ENCODE results near the gene USH2A. TPM values are rescaled to one million over a fixed set of nuclear protein-coding genes. Genes with fewer than 3 reads are reported as not detected.

The USH2A gene
- total RNA-seq, 1 donor from 2014 or later = not detected

DNA sequence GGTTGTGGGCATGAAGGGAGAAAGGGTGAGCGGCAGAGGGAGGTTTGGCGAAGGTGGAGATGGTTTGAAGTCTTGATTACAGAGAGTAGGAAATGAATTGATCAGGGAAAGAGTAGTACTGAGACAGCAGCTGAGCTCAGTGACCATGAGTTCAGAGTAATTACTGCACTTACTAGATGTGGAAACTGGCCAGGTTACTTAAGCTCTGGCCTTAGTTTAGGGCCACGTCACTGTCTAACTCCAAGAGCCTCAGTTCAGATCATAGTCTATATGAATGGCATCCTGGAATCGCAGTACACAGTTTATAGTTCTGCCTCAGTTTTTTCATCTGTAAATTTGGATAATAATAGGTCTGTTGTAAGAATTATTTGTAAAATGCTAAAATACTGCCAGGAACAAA lies 778.1 kb downstream of the USH2A start:
- TF ChIP-seq, protein P1, sequence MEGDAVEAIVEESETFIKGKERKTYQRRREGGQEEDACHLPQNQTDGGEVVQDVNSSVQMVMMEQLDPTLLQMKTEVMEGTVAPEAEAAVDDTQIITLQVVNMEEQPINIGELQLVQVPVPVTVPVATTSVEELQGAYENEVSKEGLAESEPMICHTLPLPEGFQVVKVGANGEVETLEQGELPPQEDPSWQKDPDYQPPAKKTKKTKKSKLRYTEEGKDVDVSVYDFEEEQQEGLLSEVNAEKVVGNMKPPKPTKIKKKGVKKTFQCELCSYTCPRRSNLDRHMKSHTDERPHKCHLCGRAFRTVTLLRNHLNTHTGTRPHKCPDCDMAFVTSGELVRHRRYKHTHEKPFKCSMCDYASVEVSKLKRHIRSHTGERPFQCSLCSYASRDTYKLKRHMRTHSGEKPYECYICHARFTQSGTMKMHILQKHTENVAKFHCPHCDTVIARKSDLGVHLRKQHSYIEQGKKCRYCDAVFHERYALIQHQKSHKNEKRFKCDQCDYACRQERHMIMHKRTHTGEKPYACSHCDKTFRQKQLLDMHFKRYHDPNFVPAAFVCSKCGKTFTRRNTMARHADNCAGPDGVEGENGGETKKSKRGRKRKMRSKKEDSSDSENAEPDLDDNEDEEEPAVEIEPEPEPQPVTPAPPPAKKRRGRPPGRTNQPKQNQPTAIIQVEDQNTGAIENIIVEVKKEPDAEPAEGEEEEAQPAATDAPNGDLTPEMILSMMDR (IDR thresholded peaks at IDR 0.05; ENCODE audit: insufficient read depth, low read length, poor library complexity, severe bottlenecking) = no peak

DNA sequence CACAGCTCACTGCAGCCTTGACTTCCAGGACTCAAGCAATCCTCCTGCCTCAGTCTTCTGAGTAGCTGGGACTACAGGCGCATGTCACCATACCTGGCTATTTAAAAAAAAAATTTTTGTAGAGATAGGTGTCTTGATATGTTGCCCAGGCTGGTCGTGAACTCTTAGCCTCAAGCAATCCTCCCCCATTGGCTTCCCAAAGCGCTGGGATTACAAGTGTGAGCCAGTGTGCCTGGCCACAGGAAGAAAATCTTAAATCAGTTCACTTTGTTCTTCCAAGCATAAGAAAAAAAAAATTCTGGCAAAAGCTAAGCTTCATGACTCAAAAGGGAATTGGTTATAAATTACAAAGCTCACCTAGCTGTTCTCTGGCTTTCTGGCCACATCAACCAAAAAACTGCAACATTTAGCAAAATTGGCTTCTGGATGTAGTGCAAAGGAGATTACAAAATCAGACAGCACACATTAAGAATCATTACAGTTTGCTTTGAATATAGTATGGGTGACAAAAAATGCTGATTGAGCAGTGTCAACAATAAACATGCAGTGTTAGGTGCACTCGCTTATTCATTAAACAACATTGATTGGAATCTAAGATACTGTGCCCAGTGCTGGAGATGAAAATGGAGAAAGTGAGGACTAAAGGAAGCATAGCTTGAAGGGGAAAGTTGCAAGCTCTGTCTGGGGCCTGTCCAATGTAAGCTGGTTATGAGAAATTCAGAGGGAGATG lies 779.5 kb downstream of the USH2A start:
- no peak for DNase-seq (ENCODE audit: low read depth)
- no peak overlapping the region for H3K4me3 ChIP-seq (ENCODE audit: low read depth, low read length)
- TF ChIP-seq, protein P1 (IDR thresholded peaks at IDR 0.05; ENCODE audit: insufficient read depth, low read length, poor library complexity, severe bottlenecking) = no peak
- no peaks in the 10 kb centered on the region for H3K36me3 ChIP-seq (ENCODE audit: control insufficient read depth, insufficient read depth, low read length)
- H3K27me3 ChIP-seq (ENCODE audit: control insufficient read depth, insufficient read depth, low read length) = no peaks in the 10 kb centered on the region

More for the DNA sequence above, 778.1 kb downstream of the USH2A start:
- Histone ChIP-seq H3K36me3 (ENCODE audit: control insufficient read depth, insufficient read depth, low read length) (no peaks in the 10 kb centered on the region), H3K4me3 (ENCODE audit: low read depth, low read length) (no peak overlapping the region), H3K27me3 (ENCODE audit: control insufficient read depth, insufficient read depth, low read length) (no peaks in the 10 kb centered on the region)
- no peak for DNase-seq (ENCODE audit: low read depth)

GRCh38 chr1:215640429-215641148 lies 782.7 kb downstream of the USH2A start:
- Histone ChIP-seq H3K27me3 (ENCODE audit: control insufficient read depth, insufficient read depth, low read length) (no peaks in the 10 kb centered on the region), H3K36me3 (ENCODE audit: control insufficient read depth, insufficient read depth, low read length) (no peaks in the 10 kb centered on the region), H3K4me3 (ENCODE audit: low read depth, low read length) (no peak overlapping the region)
- TF ChIP-seq, protein P1 (IDR thresholded peaks at IDR 0.05; ENCODE audit: insufficient read depth, low read length, poor library complexity, severe bottlenecking) = no peak
- no peak for DNase-seq (ENCODE audit: low read depth)

DNA sequence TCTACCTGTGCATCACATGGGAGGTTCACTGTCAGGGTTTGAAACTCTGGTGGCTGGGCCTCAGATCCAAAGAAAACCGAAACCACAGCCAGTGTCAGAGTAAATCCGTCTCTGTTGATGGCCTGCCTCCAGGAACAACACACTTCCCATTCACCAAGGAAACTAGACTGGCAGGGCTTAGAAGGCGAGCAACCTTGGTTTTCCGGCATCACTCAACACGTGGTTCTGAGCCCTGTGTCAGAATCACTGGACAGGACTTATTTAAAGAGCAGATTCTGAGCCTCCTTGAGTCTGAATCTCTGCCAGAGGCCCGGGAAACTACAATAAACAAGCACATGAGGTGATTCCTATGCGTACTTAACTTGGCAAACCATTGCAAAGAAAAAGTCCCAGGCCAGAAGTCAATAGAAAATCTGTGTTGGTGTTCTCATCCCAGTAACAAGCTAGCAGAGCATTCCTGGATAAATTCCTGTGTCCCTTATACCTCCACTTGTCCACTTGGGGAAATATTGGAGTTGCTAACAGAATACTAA lies 786.1 kb downstream of the USH2A start:
- no peak overlapping the region for H3K4me3 ChIP-seq (ENCODE audit: low read depth, low read length)
- no peaks in the 10 kb centered on the region for H3K36me3 ChIP-seq (ENCODE audit: control insufficient read depth, insufficient read depth, low read length)
- no peak for DNase-seq (ENCODE audit: low read depth)
- TF ChIP-seq, protein P1 (IDR thresholded peaks at IDR 0.05; ENCODE audit: insufficient read depth, low read length, poor library complexity, severe bottlenecking) = no peak
- H3K27me3 ChIP-seq (ENCODE audit: control insufficient read depth, insufficient read depth, low read length) = no peaks in the 10 kb centered on the region

- TF ChIP-seq, protein P1 (IDR thresholded peaks at IDR 0.05; ENCODE audit: insufficient read depth, low read length, poor library complexity, severe bottlenecking) = no peak
- Histone ChIP-seq H3K27me3 (ENCODE audit: control insufficient read depth, insufficient read depth, low read length) (no peaks in the 10 kb centered on the region), H3K36me3 (ENCODE audit: control insufficient read depth, insufficient read depth, low read length) (no peaks in the 10 kb centered on the region), H3K4me3 (ENCODE audit: low read depth, low read length) (no peak overlapping the region)
- no peak for DNase-seq (ENCODE audit: low read depth)
Measured at GRCh38 chr1:215636258-215636965, 786.8 kb downstream of the USH2A start.
